GM12892 (cell line): ENCODE measurements around the gene TBL1X.
A peak's percentile ranks its signal among the peaks of the same experiment; 100 is the strongest.
"Not testable (repeated sequence)": the region's sequence is repeated elsewhere in the genome, so short reads cannot be mapped to it uniquely, and the experiment has no call there.

Experiments used
- DNase-seq: peaks from one replicate; pipeline ENCODE4 v3.0.0; 2011; ENCODE audit not compliant: insufficient read length
- FAIRE-seq: peaks from 2 replicates; lab custom pipeline; 2011; peaks lifted over from hg19 to GRCh38; lab: Jason Lieb, UNC
- POLR2A ChIP-seq: IDR thresholded peaks from 2 replicates; pipeline ENCODE4 v1.6.1; 2011; ENCODE audit warnings: low read depth, low read length, control low read depth
- POLR2AphosphoS5 ChIP-seq: IDR thresholded peaks from 2 replicates; pipeline ENCODE4 v1.6.1; 2011; ENCODE audit warnings: low read depth, low read length, control low read depth
- TAF1 ChIP-seq: IDR thresholded peaks from 2 replicates; pipeline ENCODE4 v1.6.1; 2011; ENCODE audit warnings: low read depth, mild to moderate bottlenecking, control low read depth, low read length, borderline replicate concordance

Gene TBL1X

DNA sequence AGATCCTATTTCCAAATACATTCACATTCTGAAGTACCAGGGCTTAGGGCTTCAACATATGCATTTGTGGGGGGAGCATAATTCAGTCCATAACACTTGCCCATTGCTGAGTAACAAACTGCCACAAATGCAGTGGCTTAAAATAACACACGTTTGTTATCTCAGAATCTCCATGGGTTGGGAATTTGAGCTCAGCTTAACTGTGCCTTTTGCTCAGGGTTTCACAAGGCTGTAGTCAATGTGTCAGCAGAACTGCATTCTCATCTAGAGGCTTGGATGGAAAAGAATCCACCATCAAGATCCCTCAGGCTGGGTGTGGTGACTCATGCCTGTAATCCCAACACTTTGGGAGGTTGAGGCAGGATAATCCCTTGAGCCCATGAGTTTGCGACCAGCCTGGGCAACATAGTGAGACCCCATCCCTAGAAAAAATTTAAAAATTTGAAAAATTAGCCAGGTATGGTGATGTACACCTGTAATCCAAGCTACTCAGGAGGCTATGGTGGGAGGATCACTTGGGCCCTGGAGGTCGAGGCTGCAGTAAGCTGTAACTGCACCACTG is 25.8 kb upstream of the TBL1X start:
- TF ChIP-seq POLR2AphosphoS5 (no peak), POLR2A (no peak), TAF1 (no peak)
- no peak for DNase-seq
- no peak for FAIRE-seq

DNA sequence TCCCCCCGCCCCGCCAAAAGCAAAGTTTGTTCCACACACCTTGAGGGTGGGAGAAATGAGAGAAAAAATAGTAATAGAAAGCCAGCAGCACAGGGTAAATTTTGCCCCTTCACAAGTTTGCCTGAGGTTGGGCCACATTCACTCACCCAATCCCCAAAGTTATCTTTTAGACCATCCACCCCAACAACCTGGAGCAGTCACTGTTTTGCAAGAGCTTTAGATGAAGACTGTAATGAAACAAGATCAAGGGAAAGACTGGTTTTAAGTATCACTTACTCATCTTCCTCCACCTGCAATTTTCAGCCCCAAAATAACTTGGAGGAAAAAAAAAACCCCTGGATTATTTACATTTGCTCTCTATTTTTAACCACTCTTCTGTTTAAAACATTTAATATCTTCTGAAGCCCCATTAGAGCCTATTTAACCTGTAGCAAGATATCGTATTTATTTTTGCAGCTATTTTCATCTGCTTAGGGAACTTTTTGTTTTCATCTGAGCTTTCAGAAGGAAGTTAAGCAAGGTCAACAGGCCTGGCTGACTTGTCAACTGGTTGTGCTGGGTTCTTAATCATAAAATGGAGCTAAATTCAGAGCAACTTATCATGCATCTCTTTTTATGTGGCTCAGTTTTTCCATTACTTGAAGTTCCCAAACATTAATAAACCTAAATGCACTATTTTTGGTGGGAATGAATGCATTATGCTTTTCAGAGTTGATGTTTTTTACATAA is 24.6 kb upstream of the TBL1X start:
- no peak for TF ChIP-seq TAF1
- no peak for TF ChIP-seq POLR2AphosphoS5
- TF ChIP-seq POLR2A = no peak
- DNase-seq (no peak), FAIRE-seq (no peak)

DNA sequence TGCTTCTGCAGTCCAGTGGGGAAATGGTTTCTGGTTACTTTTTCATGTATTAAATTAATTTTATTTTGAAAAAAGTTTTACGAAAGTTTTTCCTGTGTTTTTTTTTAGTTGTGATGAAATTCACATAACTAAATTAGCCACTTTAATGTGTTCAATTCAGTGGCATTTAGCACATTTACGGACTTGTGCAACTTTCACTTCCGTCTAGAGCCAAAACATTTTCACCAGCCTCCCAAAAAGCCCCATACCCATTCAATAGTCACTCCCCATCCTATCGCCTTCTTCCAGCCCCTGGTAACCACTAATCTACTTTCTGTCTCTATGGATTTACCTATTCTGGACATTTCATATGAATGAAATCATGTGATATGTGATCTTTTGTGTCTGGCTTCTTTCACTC is 22.8 kb upstream of the TBL1X start:
- no peak for TF ChIP-seq POLR2A
- no peak for TF ChIP-seq TAF1
- no peak for TF ChIP-seq POLR2AphosphoS5
- FAIRE-seq (no peak), DNase-seq (no peak)

GRCh38 chrX:9443327-9443726 is 21.5 kb upstream of the TBL1X start:
- DNase-seq (no peak), FAIRE-seq (no peak)
- TF ChIP-seq TAF1 = no peak
- TF ChIP-seq POLR2AphosphoS5 = no peak
- no peak for TF ChIP-seq POLR2A

- DNase-seq (no peak), FAIRE-seq (peak; percentile 54)
- no peak for TF ChIP-seq POLR2A
- no peak for TF ChIP-seq TAF1
- TF ChIP-seq POLR2AphosphoS5 = no peak
Measured at GRCh38 chrX:9447906-9448305, 17.0 kb upstream of the TBL1X start.

GRCh38 chrX:9456250-9457074 is 8.4 kb upstream of the TBL1X start:
- FAIRE-seq = peak; percentile 78
- DNase-seq = no peak
- TF ChIP-seq POLR2AphosphoS5 (no peak), TAF1 (no peak), POLR2A (no peak)

DNA sequence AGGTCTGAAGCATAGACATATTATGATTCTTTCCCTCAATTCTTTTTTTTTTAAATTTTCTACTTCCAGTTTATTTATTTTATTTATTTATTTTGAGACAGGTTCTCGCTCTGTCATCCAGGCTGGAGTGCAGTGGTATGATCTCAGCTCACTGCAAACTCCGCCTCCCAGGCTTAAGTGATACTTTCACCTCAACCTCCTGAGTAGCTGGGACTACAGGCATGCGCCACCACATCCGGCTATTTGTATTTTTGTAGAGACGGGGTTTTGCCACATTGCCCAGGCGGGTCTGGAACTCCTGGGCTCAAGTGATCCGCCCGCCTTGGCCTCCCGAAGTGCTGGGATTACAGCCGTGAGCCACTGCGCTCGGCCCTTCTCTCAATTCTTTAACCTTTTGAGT is 6.8 kb upstream of the TBL1X start:
- not testable (repeated sequence) for FAIRE-seq, DNase-seq

DNA sequence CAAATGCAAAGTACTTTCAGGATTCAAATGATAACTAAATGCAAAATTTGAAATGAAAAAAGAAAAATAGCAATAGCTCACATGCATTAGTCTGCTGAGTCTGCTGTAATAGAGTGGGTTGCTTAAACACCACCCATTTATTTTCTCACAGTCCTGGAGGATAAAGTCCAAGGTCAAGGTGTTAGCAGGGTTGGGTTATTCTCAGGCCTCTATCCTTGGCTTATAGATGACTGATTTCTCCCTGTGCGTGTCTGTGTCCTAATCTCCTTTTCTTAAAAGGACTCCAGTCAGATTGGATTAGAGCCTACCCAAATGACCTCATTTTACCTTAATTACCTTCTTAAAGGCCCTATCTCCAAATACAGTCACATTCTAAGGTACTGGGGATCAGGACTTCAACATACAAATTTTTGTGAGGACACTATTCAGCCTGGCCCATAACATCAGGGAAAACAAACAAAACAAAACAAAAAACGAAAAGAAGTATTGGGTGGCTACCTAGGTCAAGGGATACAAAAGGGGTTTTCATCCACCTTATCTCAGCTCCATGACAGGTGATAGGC is 6.3 kb upstream of the TBL1X start:
- DNase-seq (no peak), FAIRE-seq (no peak)
- TF ChIP-seq POLR2AphosphoS5 (no peak), TAF1 (no peak), POLR2A (no peak)

GRCh38 chrX:9459186-9459748 is 5.6 kb upstream of the TBL1X start:
- FAIRE-seq = no peak
- no peak for TF ChIP-seq POLR2A
- TF ChIP-seq POLR2AphosphoS5 = no peak
- TF ChIP-seq TAF1 = no peak
- DNase-seq = no peak

DNA sequence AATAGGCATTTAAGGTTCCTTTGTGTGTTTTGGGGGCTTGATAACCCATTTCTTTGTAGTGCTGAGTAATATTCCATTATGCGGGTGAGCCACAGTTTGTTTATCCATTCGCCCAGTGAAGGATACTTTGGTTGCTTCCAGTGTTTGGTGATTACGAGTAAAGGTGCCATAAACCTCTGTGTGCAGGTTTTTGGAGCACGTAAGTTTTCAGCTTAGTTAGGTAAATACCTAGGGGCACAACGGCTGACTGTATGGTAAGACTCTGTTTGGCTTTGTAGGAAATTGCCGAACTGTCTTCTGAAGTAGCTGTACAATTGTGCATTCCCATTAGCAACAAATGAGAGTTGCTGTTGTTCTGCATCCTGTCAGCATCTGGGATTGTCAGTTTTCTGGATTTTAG is 3.8 kb upstream of the TBL1X start:
- FAIRE-seq (no peak), DNase-seq (no peak)
- TF ChIP-seq POLR2AphosphoS5 (no peak), POLR2A (no peak), TAF1 (no peak)

GRCh38 chrX:9462456-9462855 is 2.4 kb upstream of the TBL1X start:
- TF ChIP-seq TAF1 (no peak), POLR2A (no peak), POLR2AphosphoS5 (no peak)
- FAIRE-seq = no peak

More at GRCh38 chrX:9462456-9462855, 2.4 kb upstream of the TBL1X start:
- DNase-seq = no peak
